Body of pancreas (tissue), 4 donors: ENCODE data around the gene CDH12.

Experiments used
- POLR2A ChIP-seq, 3 donors: fragments of 450-650 bp; IDR thresholded peaks; one replicate each; pipeline ENCODE4 v1.6.1; 2016; ENCODE audit warnings: antibody characterized with exemption in 3 of 3, mild to moderate bottlenecking in 2 of 3
- TF ChIP-seq, protein P1 (sequence below), 7 experiments: fragments of 450-650 bp in 4 of 7; fragments of 200-600 bp in 3 of 7; sonication (generic) in 3 of 7; IDR thresholded peaks; one replicate each; pipeline ENCODE4 v1.5.1; 2016 to 2019; ENCODE audit warnings: antibody characterized with exemption in 7 of 7

DNA sequence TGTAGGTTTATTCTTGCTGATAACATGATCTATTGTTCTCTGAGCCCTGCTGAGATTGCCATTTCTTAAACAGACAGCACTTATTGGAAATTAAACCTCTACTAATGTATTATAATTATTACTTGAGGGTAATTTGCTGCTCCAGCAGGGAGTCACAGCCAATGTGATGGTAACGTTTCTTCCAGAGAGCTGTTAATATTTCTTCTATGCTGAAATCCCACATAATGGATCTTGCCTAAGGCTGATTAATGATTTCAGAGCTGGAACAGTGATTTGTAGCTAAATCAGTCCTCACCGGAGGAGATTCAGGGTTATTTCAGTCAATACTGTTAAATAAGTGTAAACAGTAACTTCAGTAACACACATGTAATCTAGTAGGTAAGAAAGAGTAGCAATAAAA, 170.1 kb downstream of the CDH12 start:
- TF ChIP-seq, protein P1, sequence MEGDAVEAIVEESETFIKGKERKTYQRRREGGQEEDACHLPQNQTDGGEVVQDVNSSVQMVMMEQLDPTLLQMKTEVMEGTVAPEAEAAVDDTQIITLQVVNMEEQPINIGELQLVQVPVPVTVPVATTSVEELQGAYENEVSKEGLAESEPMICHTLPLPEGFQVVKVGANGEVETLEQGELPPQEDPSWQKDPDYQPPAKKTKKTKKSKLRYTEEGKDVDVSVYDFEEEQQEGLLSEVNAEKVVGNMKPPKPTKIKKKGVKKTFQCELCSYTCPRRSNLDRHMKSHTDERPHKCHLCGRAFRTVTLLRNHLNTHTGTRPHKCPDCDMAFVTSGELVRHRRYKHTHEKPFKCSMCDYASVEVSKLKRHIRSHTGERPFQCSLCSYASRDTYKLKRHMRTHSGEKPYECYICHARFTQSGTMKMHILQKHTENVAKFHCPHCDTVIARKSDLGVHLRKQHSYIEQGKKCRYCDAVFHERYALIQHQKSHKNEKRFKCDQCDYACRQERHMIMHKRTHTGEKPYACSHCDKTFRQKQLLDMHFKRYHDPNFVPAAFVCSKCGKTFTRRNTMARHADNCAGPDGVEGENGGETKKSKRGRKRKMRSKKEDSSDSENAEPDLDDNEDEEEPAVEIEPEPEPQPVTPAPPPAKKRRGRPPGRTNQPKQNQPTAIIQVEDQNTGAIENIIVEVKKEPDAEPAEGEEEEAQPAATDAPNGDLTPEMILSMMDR (IDR thresholded peaks at IDR 0.05): no peak
- no peak for TF ChIP-seq POLR2A (IDR thresholded peaks at IDR 0.05)
